HepG2 (cell line): ENCODE results near the gene DFFA. TPM values are rescaled to one million over a fixed set of nuclear protein-coding genes. Genes with fewer than 3 reads are reported as not detected.

ENCODE experiments used
- CBFB ChIP-seq: sonication (generic); formaldehyde crosslinking; IDR thresholded peaks from 2 replicates; pipeline ENCODE4 v1.4.0; 2020; ENCODE audit warnings: missing genetic modification reagents
- EP300 ChIP-seq, 3 experiments: sonication (generic) in 1 of 3; formaldehyde crosslinking in 1 of 3; IDR thresholded peaks; 2 replicates each; pipeline versions ENCODE4 v1.5.1 to v1.6.1; 2011 to 2020; ENCODE audit warnings: low read depth in 2 of 3, low read length in 2 of 3, borderline replicate concordance in 1 of 3, improper control_type of control experiment in 1 of 3, mild to moderate bottlenecking in 1 of 3, missing genetic modification reagents in 1 of 3, moderate library complexity in 1 of 3
- GTF2F1 ChIP-seq: fragments of 150-350 bp; IDR thresholded peaks from 2 replicates; pipeline ENCODE4 v1.6.1; 2014; ENCODE audit warnings: low read length
- MIER2 ChIP-seq: IDR thresholded peaks from 2 replicates; pipeline ENCODE4 v1.6.1; 2016; ENCODE audit warnings: missing biosample characterization, missing genetic modification reagents
- SKI ChIP-seq: fragments of 450-650 bp; IDR thresholded peaks from one replicate; pipeline ENCODE4 v1.6.1; 2018; ENCODE audit warnings: mild to moderate bottlenecking; ENCODE audit not compliant: partially characterized antibody
- SMAD3 ChIP-seq: sonication (generic); formaldehyde crosslinking; IDR thresholded peaks from 2 replicates; pipeline ENCODE4 v1.4.0; 2020; ENCODE audit warnings: missing genetic modification reagents
- SNAI1 ChIP-seq: sonication (generic); formaldehyde crosslinking; IDR thresholded peaks from 2 replicates; pipeline ENCODE4 v1.5.0; 2020; ENCODE audit warnings: mild to moderate bottlenecking, missing genetic modification reagents, borderline replicate concordance
- TARDBP ChIP-seq: sonication (generic); formaldehyde crosslinking; IDR thresholded peaks from 2 replicates; pipeline ENCODE4 v1.8.0; 2022; ENCODE audit warnings: mild to moderate bottlenecking, missing genetic modification reagents
- ZNF383 ChIP-seq: sonication (generic); formaldehyde crosslinking; IDR thresholded peaks from 2 replicates; pipeline ENCODE4 v1.4.0; 2020; ENCODE audit warnings: missing genetic modification reagents, mild to moderate bottlenecking, borderline replicate concordance
- ZNF550 ChIP-seq: sonication (generic); formaldehyde crosslinking; IDR thresholded peaks from 2 replicates; pipeline ENCODE4 v1.4.0; 2020; ENCODE audit warnings: mild to moderate bottlenecking, missing genetic modification reagents, borderline replicate concordance
- ZNF572 ChIP-seq: sonication (generic); formaldehyde crosslinking; IDR thresholded peaks from 2 replicates; pipeline ENCODE4 v1.5.1; 2020; ENCODE audit warnings: mild to moderate bottlenecking, missing genetic modification reagents
- ZNF772 ChIP-seq: sonication (generic); formaldehyde crosslinking; IDR thresholded peaks from 2 replicates; pipeline ENCODE4 v1.5.0; 2020; ENCODE audit warnings: mild to moderate bottlenecking, missing genetic modification reagents
- ZSCAN25 ChIP-seq: sonication (generic); formaldehyde crosslinking; IDR thresholded peaks from 2 replicates; pipeline ENCODE4 v1.8.0; 2022; ENCODE audit warnings: mild to moderate bottlenecking, missing genetic modification reagents
- polyA plus RNA-seq, 8 experiments: library from polyadenylated mRNA; depleted of rRNA in 3 of 8; stranded (reverse) in 7 of 8; unstranded in 1 of 8; fragments of >200 nt; fragmentation: Illumina TruSeq in 4 of 8; extraction: Trizol in 4 of 8; gene quantifications; 2 replicates each; pipeline versions ENCODE4 v1.2.1 to v1.2.3, GENCODE V29; 2011 to 2016; ENCODE audit warnings: low read depth in 4 of 8, missing spikeins in 1 of 8, mixed read lengths in 1 of 8; ENCODE audit not compliant: insufficient read depth in 1 of 8
- total RNA-seq, 5 experiments: library from RNA; depleted of rRNA; stranded (reverse); fragments of >200 nt; fragmentation: Illumina TruSeq; extraction: Trizol; gene quantifications; 2 replicates each; pipeline ENCODE4 v1.2.3, GENCODE V29; 2016; ENCODE audit warnings: low read depth in 1 of 5
- TF ChIP-seq, protein P1 (sequence below): sonication (generic); formaldehyde crosslinking; IDR thresholded peaks from 2 replicates; pipeline ENCODE4 v1.5.0; 2020; ENCODE audit warnings: mild to moderate bottlenecking, missing genetic modification reagents, borderline replicate concordance
- TF ChIP-seq, protein P2 (sequence below): conservative IDR thresholded peaks from 2 replicates; pipeline ENCODE4 v1.6.1; 2018; ENCODE audit warnings: missing genetic modification reagents
- TF ChIP-seq, protein P3 (sequence below): sonication (generic); formaldehyde crosslinking; IDR thresholded peaks from 2 replicates; pipeline ENCODE4 v1.5.1; 2020; ENCODE audit warnings: missing genetic modification reagents, mild to moderate bottlenecking, borderline replicate concordance

Gene DFFA
- total and polyA plus RNA-seq, 2 of the 13 experiments (the other 11 are each of a cell fraction or from before 2014, with no cell fraction given), result 16.5 to 33.9 TPM

DNA sequence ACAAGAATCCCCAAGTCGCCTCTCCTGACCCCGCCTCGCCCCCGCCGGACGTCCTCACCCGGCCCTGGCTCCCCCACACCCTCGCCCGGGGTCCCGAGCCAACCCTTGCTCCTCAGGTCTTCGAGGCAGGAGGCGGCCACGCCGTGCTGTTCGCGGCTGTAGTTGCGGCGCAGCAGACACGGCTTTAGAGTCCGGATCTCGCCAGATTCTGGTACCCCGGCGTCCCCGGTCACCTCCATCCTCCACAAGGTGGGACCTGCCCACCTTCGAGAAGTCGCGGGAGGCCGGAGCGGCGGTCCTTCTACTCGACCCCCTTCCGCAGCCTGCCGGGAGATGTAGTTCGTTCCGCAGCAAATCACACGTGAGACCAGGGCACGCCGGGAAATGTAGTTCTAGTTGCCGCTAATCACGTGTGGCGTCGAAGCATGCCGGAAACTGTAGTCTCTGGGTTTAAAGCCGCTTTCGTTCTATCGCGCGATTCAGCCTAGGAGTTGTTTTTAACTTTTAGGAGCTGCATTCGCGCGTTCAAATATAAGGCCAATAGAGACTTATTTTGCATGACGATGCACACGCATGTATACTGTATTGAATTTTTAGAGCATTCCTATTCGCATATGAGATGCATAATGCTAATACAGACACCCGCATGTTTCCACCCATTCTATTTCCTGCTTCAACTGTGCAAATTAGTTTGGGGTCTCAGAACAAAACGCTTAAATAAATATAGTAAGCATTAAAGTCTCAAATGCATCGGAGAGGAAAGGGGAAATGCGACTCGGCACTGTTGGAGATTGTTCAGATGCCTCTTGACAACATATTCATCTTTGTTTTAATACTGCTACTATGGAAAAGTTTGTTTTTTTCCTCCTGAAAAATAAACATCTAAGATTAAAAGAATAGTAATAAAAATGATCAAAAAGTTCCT is at the start of gene DFFA (continued):
- TF ChIP-seq, protein P1, sequence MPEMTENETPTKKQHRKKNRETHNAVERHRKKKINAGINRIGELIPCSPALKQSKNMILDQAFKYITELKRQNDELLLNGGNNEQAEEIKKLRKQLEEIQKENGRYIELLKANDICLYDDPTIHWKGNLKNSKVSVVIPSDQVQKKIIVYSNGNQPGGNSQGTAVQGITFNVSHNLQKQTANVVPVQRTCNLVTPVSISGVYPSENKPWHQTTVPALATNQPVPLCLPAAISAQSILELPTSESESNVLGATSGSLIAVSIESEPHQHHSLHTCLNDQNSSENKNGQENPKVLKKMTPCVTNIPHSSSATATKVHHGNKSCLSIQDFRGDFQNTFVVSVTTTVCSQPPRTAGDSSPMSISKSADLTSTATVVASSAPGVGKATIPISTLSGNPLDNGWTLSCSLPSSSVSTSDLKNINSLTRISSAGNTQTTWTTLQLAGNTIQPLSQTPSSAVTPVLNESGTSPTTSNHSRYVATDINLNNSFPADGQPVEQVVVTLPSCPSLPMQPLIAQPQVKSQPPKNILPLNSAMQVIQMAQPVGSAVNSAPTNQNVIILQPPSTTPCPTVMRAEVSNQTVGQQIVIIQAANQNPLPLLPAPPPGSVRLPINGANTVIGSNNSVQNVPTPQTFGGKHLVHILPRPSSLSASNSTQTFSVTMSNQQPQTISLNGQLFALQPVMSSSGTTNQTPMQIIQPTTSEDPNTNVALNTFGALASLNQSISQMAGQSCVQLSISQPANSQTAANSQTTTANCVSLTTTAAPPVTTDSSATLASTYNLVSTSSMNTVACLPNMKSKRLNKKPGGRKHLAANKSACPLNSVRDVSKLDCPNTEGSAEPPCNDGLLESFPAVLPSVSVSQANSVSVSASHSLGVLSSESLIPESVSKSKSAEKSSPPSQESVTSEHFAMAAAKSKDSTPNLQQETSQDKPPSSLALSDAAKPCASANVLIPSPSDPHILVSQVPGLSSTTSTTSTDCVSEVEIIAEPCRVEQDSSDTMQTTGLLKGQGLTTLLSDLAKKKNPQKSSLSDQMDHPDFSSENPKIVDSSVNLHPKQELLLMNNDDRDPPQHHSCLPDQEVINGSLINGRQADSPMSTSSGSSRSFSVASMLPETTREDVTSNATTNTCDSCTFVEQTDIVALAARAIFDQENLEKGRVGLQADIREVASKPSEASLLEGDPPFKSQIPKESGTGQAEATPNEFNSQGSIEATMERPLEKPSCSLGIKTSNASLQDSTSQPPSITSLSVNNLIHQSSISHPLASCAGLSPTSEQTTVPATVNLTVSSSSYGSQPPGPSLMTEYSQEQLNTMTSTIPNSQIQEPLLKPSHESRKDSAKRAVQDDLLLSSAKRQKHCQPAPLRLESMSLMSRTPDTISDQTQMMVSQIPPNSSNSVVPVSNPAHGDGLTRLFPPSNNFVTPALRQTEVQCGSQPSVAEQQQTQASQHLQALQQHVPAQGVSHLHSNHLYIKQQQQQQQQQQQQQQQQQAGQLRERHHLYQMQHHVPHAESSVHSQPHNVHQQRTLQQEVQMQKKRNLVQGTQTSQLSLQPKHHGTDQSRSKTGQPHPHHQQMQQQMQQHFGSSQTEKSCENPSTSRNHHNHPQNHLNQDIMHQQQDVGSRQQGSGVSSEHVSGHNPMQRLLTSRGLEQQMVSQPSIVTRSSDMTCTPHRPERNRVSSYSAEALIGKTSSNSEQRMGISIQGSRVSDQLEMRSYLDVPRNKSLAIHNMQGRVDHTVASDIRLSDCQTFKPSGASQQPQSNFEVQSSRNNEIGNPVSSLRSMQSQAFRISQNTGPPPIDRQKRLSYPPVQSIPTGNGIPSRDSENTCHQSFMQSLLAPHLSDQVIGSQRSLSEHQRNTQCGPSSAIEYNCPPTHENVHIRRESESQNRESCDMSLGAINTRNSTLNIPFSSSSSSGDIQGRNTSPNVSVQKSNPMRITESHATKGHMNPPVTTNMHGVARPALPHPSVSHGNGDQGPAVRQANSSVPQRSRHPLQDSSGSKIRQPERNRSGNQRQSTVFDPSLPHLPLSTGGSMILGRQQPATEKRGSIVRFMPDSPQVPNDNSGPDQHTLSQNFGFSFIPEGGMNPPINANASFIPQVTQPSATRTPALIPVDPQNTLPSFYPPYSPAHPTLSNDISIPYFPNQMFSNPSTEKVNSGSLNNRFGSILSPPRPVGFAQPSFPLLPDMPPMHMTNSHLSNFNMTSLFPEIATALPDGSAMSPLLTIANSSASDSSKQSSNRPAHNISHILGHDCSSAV (CRISPR knock-in tag), result no peak
- TF ChIP-seq ZNF383 (CRISPR knock-in tag) (0 out of 2 replicates have a peak, but pooled peaks have one; percentile 20), SNAI1 (CRISPR knock-in tag) (peak; percentile 50; the same call in 1 of the 2 replicates), GTF2F1 (0 out of 2 replicates have a peak, but pooled peaks have one; percentile 24), EP300 (IDR thresholded peaks at IDR 0.05; ENCODE audit: low read depth in 2 of 2, low read length in 2 of 2) (no peak), EP300 (CRISPR knock-in tag; IDR thresholded peaks at IDR 0.05; ENCODE audit: borderline replicate concordance) (peak; percentile 36; the same call in 1 of the 2 replicates), CBFB (CRISPR knock-in tag) (peak; percentile 85), SKI (peak; percentile 39), ZNF772 (CRISPR knock-in tag) (peak; percentile 57; the same call in 1 of the 2 replicates), MIER2 (CRISPR knock-in tag) (peak; percentile 56; the same call in 1 of the 2 replicates), SMAD3 (CRISPR knock-in tag) (peak; percentile 88), ZSCAN25 (CRISPR knock-in tag) (peak; percentile 69; the same call in 1 of the 2 replicates), TARDBP (CRISPR knock-in tag) (peak; percentile 69), ZNF572 (CRISPR knock-in tag) (peak; percentile 95), ZNF550 (CRISPR knock-in tag) (0 out of 2 replicates have a peak, but pooled peaks have one; percentile 23)
- TF ChIP-seq, protein P2, sequence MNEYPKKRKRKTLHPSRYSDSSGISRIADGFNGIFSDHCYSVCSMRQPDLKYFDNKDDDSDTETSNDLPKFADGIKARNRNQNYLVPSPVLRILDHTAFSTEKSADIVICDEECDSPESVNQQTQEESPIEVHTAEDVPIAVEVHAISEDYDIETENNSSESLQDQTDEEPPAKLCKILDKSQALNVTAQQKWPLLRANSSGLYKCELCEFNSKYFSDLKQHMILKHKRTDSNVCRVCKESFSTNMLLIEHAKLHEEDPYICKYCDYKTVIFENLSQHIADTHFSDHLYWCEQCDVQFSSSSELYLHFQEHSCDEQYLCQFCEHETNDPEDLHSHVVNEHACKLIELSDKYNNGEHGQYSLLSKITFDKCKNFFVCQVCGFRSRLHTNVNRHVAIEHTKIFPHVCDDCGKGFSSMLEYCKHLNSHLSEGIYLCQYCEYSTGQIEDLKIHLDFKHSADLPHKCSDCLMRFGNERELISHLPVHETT (CRISPR knock-in tag), result peak; percentile 66; the same call in 1 of the 2 replicates
- TF ChIP-seq, protein P3, sequence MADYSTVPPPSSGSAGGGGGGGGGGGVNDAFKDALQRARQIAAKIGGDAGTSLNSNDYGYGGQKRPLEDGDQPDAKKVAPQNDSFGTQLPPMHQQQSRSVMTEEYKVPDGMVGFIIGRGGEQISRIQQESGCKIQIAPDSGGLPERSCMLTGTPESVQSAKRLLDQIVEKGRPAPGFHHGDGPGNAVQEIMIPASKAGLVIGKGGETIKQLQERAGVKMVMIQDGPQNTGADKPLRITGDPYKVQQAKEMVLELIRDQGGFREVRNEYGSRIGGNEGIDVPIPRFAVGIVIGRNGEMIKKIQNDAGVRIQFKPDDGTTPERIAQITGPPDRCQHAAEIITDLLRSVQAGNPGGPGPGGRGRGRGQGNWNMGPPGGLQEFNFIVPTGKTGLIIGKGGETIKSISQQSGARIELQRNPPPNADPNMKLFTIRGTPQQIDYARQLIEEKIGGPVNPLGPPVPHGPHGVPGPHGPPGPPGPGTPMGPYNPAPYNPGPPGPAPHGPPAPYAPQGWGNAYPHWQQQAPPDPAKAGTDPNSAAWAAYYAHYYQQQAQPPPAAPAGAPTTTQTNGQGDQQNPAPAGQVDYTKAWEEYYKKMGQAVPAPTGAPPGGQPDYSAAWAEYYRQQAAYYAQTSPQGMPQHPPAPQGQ (CRISPR knock-in tag), result no peak
